ENCODE data around the gene WIPI1.

GRCh38 chr17:68505951-68506350, 48.7 kb upstream of the WIPI1 start:
- no peak for TF ChIP-seq CTCF (conservative IDR thresholded peaks at IDR 0.05; ENCODE audit: low read length)
- TF ChIP-seq EZH2phosphoT487 (IDR thresholded peaks at IDR 0.05; ENCODE audit: borderline replicate concordance, low read depth, low read length), result no peak

Measured in OCI-LY7 (cell line).